B cell (primary cell): ENCODE measurements around the gene GNAL. TPM values are rescaled to one million over a fixed set of nuclear protein-coding genes. Genes with fewer than 3 reads are reported as not detected.

Experiments used
- ATAC-seq: fragments of 200-7000 bp; cut with Tn5 transposase; one replicate; pipeline ENCODE4 v1.10.0; 2021; ENCODE audit warnings: low read depth, mild to moderate bottlenecking, moderate number of reproducible peaks, moderate library complexity
- CTCF ChIA-PET: fragments of 350-600 bp; sonication (Branson Sonifier 250); formaldehyde crosslinking; loops from one replicate; lab custom pipeline; 2021; ENCODE audit warnings: antibody characterized with exemption, inconsistent platforms; lab: Charles Lee
- POLR2A ChIA-PET: fragments of 350-600 bp; sonication (Branson Sonifier 250); formaldehyde crosslinking; loops from one replicate; lab custom pipeline; 2021; ENCODE audit warnings: antibody characterized with exemption; lab: Charles Lee
- DNase-seq: peaks from one replicate; pipeline ENCODE4 v3.0.0; 2013
- H2AFZ ChIP-seq: 2 replicates; pipeline ENCODE4 v1.6.1; 2012; ENCODE audit warnings: mild to moderate bottlenecking, low read depth, low read length; ENCODE audit not compliant: insufficient read depth, poor library complexity, severe bottlenecking
- H3K27ac ChIP-seq, 2 donors: 1 replicate in 1 of 2; 2 replicates in 1 of 2; pipeline ENCODE4 v1.5.1; 2012 to 2013; ENCODE audit warnings: low read length in 2 of 2, mild to moderate bottlenecking in 2 of 2, moderate library complexity in 1 of 2
- H3K27me3 ChIP-seq, 4 experiments: fragments of 200-600 bp in 1 of 4; sonication (generic) in 1 of 4; replicated peaks in 1 of 4; 1 replicate in 2 of 4; 2 replicates in 2 of 4; pipeline versions ENCODE4 v1.6.1 to v1.7.0; 2013 to 2016; ENCODE audit warnings: low read length in 3 of 4, mild to moderate bottlenecking in 2 of 4, mixed read lengths in 1 of 4, moderate library complexity in 1 of 4; ENCODE audit not compliant: insufficient read depth in 4 of 4, control insufficient read depth in 3 of 4; ENCODE audit errors: control extremely low read depth in 1 of 4
- H3K36me3 ChIP-seq, 2 experiments: replicated peaks in 1 of 2; 1 replicate in 1 of 2; 2 replicates in 1 of 2; pipeline versions ENCODE4 v1.6.1 to v1.7.1; 2013; ENCODE audit warnings: low read length in 1 of 2; ENCODE audit not compliant: insufficient read depth in 2 of 2, control insufficient read depth in 1 of 2; ENCODE audit errors: control extremely low read depth in 1 of 2, extremely low read depth in 1 of 2
- H3K4me1 ChIP-seq, 2 donors: fragments of 200-600 bp in 1 of 2; sonication (generic) in 1 of 2; 1 replicate in 1 of 2; 2 replicates in 1 of 2; pipeline versions ENCODE4 v1.5.1 to v1.6.1; 2013 to 2017; ENCODE audit warnings: low read length in 2 of 2; ENCODE audit not compliant: control insufficient read depth in 2 of 2, insufficient read depth in 2 of 2
- H3K4me2 ChIP-seq: replicated peaks from 2 replicates; pipeline ENCODE3; 2012; ENCODE audit warnings: mild to moderate bottlenecking, low read depth, low read length; ENCODE audit not compliant: poor library complexity, severe bottlenecking
- H3K4me3 ChIP-seq, 5 experiments: fragments of 200-600 bp in 1 of 5; sonication (generic) in 1 of 5; 1 replicate in 3 of 5; 2 replicates in 2 of 5; pipeline versions ENCODE4 v1.5.1 to v1.7.0; 2011 to 2016; ENCODE audit warnings: low read length in 4 of 5, mild to moderate bottlenecking in 4 of 5, low read depth in 2 of 5, control low read depth in 1 of 5, moderate library complexity in 1 of 5; ENCODE audit not compliant: insufficient read depth in 1 of 5; ENCODE audit errors: control extremely low read depth in 1 of 5, extremely low read depth in 1 of 5
- H3K79me2 ChIP-seq: fragments of 200-600 bp; sonication (generic); one replicate; pipeline ENCODE4 v1.6.0; 2016; ENCODE audit warnings: low read length; ENCODE audit not compliant: control insufficient read depth, insufficient read depth
- H3K9ac ChIP-seq: fragments of 200-600 bp; sonication (generic); 2 replicates; pipeline ENCODE4 v1.6.1; 2017; ENCODE audit warnings: mild to moderate bottlenecking, low read length, moderate library complexity
- H3K9me3 ChIP-seq, 3 donors: one replicate each; pipeline versions ENCODE4 v1.6.1 to v1.7.1; 2013; ENCODE audit warnings: low read length in 2 of 3; ENCODE audit not compliant: control insufficient read depth in 2 of 3, insufficient read depth in 1 of 3; ENCODE audit errors: control extremely low read depth in 1 of 3
- H4K20me1 ChIP-seq: 2 replicates; pipeline ENCODE4 v1.6.0; 2012; ENCODE audit warnings: mild to moderate bottlenecking, low read length; ENCODE audit not compliant: insufficient read depth, control insufficient read depth, poor library complexity, severe bottlenecking
- H3K27ac Mint-ChIP-seq: one replicate; pipeline ENCODE4 v1.8.0; 2021; ENCODE audit warnings: mixed read lengths
- H3K27me3 Mint-ChIP-seq: one replicate; pipeline ENCODE4 v1.8.0; 2021; ENCODE audit warnings: mixed read lengths
- H3K4me1 Mint-ChIP-seq: one replicate; pipeline ENCODE4 v1.8.0; 2021; ENCODE audit warnings: mixed read lengths
- H3K4me3 Mint-ChIP-seq: one replicate; pipeline ENCODE4 v1.8.0; 2021; ENCODE audit warnings: mixed read lengths
- H3K9me3 Mint-ChIP-seq: one replicate; pipeline ENCODE4 v1.8.0; 2022; ENCODE audit warnings: mixed read lengths; ENCODE audit not compliant: insufficient read depth
- EZH2 ChIP-seq: IDR thresholded peaks from 2 replicates; pipeline ENCODE4 v1.6.1; 2012; ENCODE audit warnings: borderline replicate concordance, low read depth, mild to moderate bottlenecking, moderate library complexity, low read length; ENCODE audit not compliant: insufficient read depth, poor library complexity, severe bottlenecking
- WGBS: methylation state at CpG from one replicate; pipeline ENCODE4 v1.1.5; 2013; ENCODE audit warnings: missing lambda C conversion rate; ENCODE audit not compliant: insufficient coverage; 5-methylcytosine and 5-hydroxymethylcytosine counted together
- intact Hi-C: fragments of 100-400 bp; cut with micrococcal nuclease; formaldehyde crosslinking; loops from one replicate; pipeline ENCODE4 v1.10.0; 2022
- polyA plus RNA-seq: library from polyadenylated mRNA; depleted of rRNA; stranded (reverse); fragments of >200 nt; gene quantifications from 2 replicates; pipeline ENCODE4 v1.2.3, GENCODE V29; 2012
- total RNA-seq, 2 donors: library from RNA; stranded (reverse); fragments of 120-200 nt in 1 of 2; gene quantifications; 1 replicate in 1 of 2; 2 replicates in 1 of 2; pipeline versions ENCODE4 v1.2.3 to v1.2.4, GENCODE V29; 2013 to 2022
- TF ChIP-seq, protein P1 (sequence below): fragments of 200-600 bp; IDR thresholded peaks from one replicate; pipeline ENCODE4 v1.8.0; 2022; ENCODE audit warnings: antibody characterized with exemption, mild to moderate bottlenecking

The GNAL gene
- total and polyA plus RNA-seq, 2 donors (not counting 1 experiment from before 2014, with no cell fraction given), result 0.01 to 0.12 TPM

DNA sequence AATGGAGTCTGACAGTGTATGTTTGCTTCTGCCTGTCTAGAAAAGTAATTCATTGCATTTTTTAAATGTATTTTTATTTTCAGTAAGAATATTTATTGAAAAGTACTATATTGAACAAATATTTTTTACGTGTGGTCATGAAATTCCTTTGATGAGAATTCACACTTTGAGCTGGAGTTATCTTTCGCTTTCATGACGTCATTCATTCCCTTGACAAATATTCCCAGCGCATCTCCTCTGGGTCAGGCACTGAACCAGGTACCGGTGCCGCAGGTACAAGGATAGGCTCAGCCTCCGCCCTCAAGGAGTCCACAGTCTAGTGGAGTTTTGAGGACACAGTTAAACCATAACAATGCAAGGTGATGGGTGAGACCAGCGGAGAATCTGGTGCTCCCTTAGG lies 60.2 kb downstream of the GNAL start:
- POLR2A ChIA-PET, result no interaction called here
- intact Hi-C loops, result no loop called here
- H3K9ac ChIP-seq, result no peak overlapping the region
- Mint-ChIP-seq H3K27me3 (peaks cover 60% of the 10 kb centered on the region), H3K9me3 (no peaks in the 10 kb centered on the region), H3K4me1 (peaks cover 13% of the 10 kb centered on the region), H3K27ac (no peak overlapping the region), H3K4me3 (no peak overlapping the region)
- H3K36me3 ChIP-seq, result no peaks in the 10 kb centered on the region
- ATAC-seq, result no peak
- WGBS, result 94% methylated on average over 5 of the region's 8 CpGs
- H3K4me1 ChIP-seq, result peaks cover 4 to 9% of the 10 kb centered on the region in 2 donors
- H3K4me2 ChIP-seq, result no peak overlapping the region
- no peaks in the 10 kb centered on the region for H3K79me2 ChIP-seq
- peaks cover 0 to 16% (median 15%) of the 10 kb centered on the region in 4 experiments for H3K27me3 ChIP-seq
- H4K20me1 ChIP-seq, result no peaks in the 10 kb centered on the region
- CTCF ChIA-PET, result interaction anchor here (0.7 to 0.8 kb wide), 2 partner anchors 12 to 16 kb away, joined by 3 read pairs; no protein-coding TSS in a partner anchor
- TF ChIP-seq, protein P1, sequence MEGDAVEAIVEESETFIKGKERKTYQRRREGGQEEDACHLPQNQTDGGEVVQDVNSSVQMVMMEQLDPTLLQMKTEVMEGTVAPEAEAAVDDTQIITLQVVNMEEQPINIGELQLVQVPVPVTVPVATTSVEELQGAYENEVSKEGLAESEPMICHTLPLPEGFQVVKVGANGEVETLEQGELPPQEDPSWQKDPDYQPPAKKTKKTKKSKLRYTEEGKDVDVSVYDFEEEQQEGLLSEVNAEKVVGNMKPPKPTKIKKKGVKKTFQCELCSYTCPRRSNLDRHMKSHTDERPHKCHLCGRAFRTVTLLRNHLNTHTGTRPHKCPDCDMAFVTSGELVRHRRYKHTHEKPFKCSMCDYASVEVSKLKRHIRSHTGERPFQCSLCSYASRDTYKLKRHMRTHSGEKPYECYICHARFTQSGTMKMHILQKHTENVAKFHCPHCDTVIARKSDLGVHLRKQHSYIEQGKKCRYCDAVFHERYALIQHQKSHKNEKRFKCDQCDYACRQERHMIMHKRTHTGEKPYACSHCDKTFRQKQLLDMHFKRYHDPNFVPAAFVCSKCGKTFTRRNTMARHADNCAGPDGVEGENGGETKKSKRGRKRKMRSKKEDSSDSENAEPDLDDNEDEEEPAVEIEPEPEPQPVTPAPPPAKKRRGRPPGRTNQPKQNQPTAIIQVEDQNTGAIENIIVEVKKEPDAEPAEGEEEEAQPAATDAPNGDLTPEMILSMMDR, result no peak
- DNase-seq, result no peak
- no peak overlapping the region for H2AFZ ChIP-seq
- peaks cover 0 to 3% (median 0%) of the 10 kb centered on the region in 3 donors for H3K9me3 ChIP-seq
- H3K4me3 ChIP-seq, result no peak overlapping the region
- H3K27ac ChIP-seq, result no peak overlapping the region

DNA sequence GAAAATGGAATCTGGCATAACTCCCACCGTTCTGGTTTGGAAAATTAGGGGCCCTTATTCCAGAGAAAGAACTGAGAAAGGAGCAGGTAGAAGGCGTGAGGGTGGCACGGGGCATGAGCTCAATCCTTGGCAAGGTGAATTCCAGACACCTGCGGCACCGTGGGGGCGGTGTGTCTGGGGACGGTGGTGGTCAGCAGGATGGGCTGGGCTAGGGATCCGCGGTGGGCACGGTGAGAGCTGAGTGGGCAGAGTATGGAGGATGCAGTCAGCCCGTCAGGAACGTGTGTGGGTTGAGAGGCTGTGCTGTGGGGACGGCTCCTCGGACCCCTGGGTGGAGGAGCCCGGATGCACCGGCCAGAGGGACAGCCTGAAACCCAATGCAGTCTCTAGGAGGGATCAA lies 61.1 kb downstream of the GNAL start:
- ATAC-seq, result no peak
- Histone ChIP-seq H3K27me3 (peaks cover 0 to 16% (median 14%) of the 10 kb centered on the region in 4 experiments), H3K79me2 (no peaks in the 10 kb centered on the region), H3K4me2 (no peak overlapping the region), H4K20me1 (no peaks in the 10 kb centered on the region), H3K27ac (no peak overlapping the region), H2AFZ (no peak overlapping the region), H3K4me1 (peaks cover 4 to 9% of the 10 kb centered on the region in 2 donors), H3K9ac (no peak overlapping the region), H3K4me3 (no peak overlapping the region), H3K36me3 (no peaks in the 10 kb centered on the region), H3K9me3 (peaks cover 0 to 3% (median 0%) of the 10 kb centered on the region in 3 donors)
- H3K27me3 Mint-ChIP-seq, result peaks cover 61% of the 10 kb centered on the region
- no peak for TF ChIP-seq EZH2
- TF ChIP-seq, protein P1, result no peak
- no peak overlapping the region for H3K27ac Mint-ChIP-seq
- no peak for DNase-seq
- no peaks in the 10 kb centered on the region for H3K9me3 Mint-ChIP-seq
- peaks cover 13% of the 10 kb centered on the region for H3K4me1 Mint-ChIP-seq
- no peak overlapping the region for H3K4me3 Mint-ChIP-seq
- ChIA-PET POLR2A (no interaction called here), CTCF (no interaction called here)
- intact Hi-C loops, result no loop called here
- 91% methylated on average over 16 of the region's 16 CpGs for WGBS
